GM18520 (cell line): Measurements from ENCODE around the gene PCID2.

Source experiments
- ATAC-seq: cut with Tn5 transposase; IDR thresholded peaks from one replicate; pipeline ENCODE4 v1.9.1; 2021; ENCODE audit not compliant: unreplicated experiment

The PCID2 gene

DNA sequence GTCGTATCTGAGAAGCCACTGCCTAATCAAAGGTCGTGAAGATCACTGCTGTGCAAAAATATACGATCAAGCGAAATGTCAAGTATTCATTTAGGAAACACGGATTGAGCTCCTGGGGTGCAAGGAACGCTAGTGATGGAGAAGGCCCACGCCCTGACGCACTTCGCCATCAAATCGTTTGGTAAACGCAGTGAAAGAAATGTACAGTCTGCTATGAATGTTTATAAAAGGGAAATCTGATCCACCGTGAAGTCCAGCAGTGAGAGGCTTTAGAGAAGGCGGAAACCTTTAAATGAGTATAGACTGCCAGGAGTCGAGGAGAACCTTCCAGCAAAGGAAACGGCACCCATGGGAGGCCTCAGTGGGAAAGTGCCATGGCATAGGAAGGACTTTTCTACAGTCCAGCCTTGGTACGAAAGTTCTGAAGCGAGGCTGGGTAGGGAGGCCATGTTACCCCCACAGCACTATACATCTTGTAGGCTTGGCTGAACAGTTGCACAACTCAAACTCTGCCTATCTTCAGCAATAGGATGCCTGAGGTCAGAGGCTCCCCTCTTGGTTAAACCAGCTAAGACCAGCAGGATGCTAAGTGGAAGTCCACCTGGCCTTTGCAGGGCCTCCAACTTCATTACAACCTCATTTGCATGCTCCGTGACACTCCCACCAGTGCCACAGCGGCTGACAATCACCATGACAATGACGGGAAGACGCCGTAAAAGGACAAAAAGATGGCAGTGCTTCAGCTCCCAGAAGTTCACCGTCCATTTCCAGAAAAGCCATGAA, 20.4 kb downstream of the PCID2 start:
- ATAC-seq = no peak

- ATAC-seq = no peak
These were observed 21.2 kb downstream of the PCID2 start for GRCh38 chr13:113187263-113187669.

DNA sequence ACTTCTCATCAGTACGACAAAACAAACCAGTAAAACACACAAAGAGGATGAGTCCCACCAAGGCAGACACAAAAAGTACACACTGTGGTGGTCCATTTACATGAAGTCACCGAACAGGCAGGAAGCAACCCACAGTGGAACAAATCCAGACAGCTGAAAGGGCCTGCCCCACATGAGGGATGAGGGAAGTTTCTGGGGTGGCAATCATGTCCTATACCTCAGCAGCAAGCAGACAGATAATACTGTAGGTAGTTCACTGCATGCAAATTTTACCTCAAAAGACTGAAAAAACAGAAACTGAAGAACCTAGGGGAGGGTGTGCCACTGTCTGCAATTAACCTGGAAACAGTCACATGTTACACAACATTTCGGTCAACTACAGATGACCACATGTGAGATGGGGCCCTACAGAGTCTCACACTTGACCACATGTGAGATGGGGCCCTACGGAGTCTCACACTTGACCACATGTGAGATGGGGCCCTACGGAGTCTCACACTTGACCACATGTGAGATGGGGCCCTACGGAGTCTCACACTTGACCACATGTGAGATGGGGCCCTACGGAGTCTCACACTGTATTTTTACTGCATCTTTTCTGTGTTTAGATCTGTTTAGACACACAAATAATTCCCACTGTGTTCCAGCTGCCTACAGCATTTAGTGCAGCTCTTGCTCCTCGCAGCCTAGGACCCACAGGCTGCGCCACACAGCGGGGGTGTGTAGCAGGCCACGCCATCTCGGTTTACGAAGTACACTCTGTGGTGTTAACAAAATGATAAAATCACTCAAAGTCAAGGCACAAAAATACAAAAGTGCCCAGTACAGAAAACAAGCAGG, 22.2 kb downstream of the PCID2 start:
- peak; percentile 89 for ATAC-seq

GRCh38 chr13:113184568-113185440, 23.7 kb downstream of the PCID2 start:
- ATAC-seq = no peak

DNA sequence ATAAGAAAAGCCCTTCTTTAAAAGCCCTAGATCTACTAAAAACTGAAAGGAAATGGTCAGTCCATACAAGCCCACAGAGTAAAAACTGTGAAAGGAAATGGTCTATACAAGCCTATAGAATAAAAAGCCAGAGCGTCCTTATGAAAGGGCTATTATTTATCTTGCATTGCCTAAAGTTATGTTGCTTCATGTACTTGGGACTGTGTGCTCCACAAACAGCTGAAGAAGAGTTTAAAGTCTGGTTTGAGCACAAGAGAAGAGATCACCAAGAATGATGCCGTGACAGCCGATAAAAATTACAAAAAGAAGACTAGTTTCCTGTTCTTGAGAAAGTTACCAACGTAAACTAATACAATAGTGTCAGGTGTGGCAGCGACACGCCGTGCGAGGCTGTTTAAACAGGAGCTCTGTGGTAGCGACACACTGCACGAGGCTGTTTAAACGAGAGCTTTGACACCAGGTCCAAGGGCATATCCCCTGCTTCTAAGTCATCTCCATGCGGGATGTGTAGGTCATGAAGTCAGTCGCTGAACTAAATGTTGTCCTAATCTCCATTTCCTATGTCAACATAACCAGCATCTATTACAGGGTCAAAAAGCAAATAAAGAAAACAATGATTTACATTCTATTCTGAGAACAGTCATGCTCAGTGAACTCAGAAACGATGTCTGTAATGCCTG, 24.9 kb downstream of the PCID2 start:
- no peak for ATAC-seq

DNA sequence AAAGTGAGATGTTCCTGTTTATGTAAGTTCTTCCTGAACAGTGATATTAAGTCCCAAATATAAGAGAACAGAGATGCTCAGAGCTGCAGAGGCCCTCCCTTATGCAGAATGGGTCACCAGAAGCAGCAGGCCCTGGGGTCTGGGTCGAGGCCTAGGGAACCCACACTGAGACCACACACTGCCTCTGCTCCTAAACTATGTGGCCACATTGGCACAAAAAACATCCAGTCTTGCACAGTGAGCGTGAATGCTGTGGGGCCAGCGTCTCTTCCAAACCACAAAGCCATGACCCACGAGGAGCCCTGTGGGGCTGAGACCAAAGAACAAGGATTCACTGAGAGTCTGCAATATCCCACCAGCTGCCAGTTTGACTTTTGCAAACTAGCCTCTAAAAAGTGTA, 26.4 kb downstream of the PCID2 start:
- no peak for ATAC-seq

DNA sequence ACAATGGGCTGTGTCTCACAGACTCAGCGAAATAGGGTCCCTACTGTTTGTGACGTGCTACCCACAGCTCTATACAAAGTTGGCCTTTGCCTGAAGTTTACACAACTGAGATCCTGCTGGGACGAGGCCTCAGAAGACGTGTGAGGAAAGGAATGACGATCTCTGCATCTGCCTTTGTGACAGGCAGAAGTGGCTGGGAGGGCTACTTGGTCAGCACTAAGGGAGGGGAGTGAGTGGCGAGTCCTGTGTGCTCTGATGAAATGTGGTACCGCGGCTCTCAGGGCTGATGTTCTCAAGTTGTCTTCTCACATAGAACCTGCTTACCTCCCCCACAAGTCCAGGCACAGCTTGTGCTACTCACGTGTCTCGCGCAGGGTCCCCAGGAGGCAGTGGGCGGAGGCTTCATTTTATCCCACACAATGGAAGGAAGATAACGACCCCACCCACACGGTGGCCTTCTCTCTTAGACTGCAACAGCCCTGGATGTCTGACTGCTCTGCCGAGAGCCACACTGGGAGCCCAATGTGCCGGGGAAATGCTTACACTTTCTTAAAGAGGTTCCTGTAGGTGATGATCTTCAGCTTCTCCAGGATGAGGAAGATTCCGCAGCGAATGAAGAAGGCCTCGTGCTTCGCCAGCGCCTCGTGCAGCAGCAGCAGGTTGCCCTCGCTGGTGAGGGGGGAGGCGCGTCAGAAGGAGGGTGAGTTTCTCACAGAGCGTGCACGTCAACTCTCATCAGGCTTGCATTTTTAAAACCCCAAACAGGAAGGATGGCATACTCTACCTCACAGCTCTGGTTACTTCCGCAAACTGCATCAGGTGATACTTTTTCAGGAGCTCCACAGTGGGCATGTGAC, 28.9 kb downstream of the PCID2 start:
- no peak for ATAC-seq

- ATAC-seq = no peak
These were observed 29.6 kb downstream of the PCID2 start for GRCh38 chr13:113178896-113179167.

- ATAC-seq = no peak
These were observed 30.2 kb downstream of the PCID2 start for GRCh38 chr13:113178070-113178895.

DNA sequence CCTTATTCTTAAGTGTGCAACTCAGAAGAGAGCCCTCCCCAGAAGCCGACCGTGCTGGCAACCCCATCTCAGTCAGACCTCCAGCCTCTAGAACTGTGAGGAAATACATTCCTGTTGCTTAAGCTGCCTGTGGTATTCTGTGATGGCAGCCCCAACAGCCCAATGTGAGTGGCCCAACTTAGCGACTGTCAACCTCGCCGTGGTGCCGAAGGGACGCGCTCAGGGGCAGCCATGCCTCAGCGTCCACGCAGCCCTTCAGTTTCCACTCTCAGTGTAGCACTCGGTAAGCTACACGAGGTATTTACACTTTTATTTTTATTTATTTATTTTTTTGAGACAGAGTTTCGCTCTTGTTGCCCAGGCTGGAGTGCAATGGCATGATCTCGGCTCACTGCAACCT, 31.6 kb downstream of the PCID2 start:
- no peak for ATAC-seq

- ATAC-seq = no peak
These were observed 32.2 kb downstream of the PCID2 start for GRCh38 chr13:113176280-113176679.

- no peak for ATAC-seq
These were observed 36.0 kb downstream of the PCID2 start for GRCh38 chr13:113172419-113172926.

DNA sequence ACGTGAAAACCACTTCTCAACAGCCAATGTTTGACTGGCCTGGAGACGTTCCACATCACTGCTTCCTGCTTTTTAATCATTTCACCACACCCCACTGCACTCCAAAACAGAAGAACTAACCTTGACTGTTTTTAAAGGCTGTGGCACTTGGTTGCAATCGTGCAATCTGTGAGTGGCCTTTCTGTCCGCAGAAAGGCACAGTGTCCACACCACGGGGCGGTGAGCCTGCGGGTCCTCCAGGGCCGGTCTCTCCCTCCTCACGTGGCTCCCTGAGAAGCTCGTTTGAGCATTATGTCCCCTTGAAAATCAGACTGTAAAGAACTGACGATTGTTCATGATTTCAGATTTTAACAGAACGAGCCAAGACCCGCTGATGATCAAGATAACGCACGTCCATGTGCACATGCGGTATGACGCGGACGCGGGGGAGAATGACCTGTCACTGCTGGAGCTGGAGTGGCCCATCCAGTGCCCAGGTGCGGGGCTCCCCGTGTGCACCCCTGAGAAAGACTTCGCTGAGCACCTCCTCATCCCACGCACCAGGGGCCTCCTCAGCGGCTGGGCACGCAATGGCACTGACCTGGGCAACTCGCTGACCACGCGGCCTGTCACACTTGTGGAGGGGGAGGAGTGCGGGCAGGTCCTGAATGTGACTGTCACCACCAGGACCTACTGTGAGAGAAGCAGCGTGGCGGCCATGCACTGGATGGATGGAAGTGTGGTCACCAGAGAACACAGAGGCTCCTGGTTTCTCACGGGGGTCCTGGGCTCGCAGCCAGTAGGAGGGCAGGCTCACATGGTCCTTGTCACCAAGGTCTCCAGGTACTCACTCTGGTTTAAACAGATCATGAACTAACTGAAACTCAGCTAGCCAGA, 37.0 kb downstream of the PCID2 start:
- no peak for ATAC-seq

GRCh38 chr13:113170511-113170910, 38.0 kb downstream of the PCID2 start:
- ATAC-seq = no peak

DNA sequence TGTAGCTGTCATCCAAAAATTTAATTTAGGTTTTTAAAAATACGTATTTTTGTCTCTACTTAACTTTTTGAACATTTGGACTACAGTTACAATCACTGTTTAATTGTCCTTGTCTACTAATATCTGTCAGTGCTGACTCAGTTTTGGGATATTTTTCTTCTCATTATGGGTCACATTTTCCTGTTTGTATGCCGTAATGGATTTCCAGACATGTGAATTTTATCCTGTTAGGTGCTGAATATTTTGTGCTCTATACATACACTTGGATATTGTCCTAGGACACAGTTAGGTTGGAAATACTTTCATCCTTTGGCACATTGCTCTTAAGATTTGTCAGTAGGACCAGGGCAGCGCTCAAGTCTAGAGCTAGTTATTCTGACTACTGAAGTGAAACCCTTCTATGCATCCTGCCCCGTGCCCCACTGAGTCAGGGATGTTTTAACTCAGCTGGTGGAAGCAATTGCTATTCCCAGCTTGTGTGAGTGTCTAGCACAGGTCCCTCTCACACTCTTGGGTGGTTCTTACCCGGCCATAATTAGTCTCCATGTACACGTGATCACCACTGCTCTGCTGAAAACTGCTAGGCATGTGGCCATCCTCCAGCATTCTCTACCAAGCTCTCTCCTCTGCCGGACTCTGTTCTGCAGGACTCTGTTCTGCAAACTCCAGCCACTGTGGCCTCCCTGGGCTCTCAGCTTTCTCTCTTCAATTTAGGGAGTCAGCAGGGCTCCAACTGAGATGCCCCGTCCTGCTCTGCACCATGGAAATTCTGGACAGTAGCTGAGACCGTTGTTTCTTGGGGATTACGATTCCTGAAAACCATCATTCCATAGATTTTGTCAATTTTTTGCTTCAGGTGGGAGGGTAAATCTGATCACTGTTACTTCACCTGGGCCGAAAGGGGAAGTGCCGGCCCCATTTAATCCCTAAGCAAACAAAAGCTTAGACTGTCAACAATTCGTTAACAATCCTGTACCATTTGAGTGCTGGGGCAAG, 38.9 kb downstream of the PCID2 start:
- ATAC-seq = no peak

- no peak for ATAC-seq
These were observed 40.3 kb downstream of the PCID2 start for GRCh38 chr13:113168211-113168610.

- no peak for ATAC-seq
These were observed 40.9 kb downstream of the PCID2 start for GRCh38 chr13:113167575-113167974.
